ENCODE results near the gene SND1.

GRCh38 chr7:127850195-127850594 lies 198.2 kb downstream of the SND1 start:
- no peak for TF ChIP-seq POLR2AphosphoS5 (IDR thresholded peaks at IDR 0.05; ENCODE audit: low read depth, low read length)
- no peak for TF ChIP-seq TAF1 (IDR thresholded peaks at IDR 0.05; ENCODE audit: borderline replicate concordance, low read depth, low read length)

Data from GM12892 (cell line).